Tibial artery (tissue), 4 donors: ENCODE measurements around the gene CACNA1C.
A peak's percentile ranks its signal among the peaks of the same experiment; 100 is the strongest.

Experiments
- DNase-seq, 2 donors: peaks; one replicate each; pipeline ENCODE4 v3.0.0-alpha.2; 2019
- H3K27ac ChIP-seq, 2 donors: fragments of 200-600 bp; sonication (generic) in 1 of 2; 1 replicate in 1 of 2; 2 replicates in 1 of 2; pipeline ENCODE4 v1.5.1; 2018 to 2019; ENCODE audit warnings: mild to moderate bottlenecking in 1 of 2
- H3K27me3 ChIP-seq, 2 donors: fragments of 200-600 bp; sonication (generic) in 1 of 2; one replicate each; pipeline versions ENCODE4 v1.5.1 to v1.6.0; 2016 to 2019
- H3K36me3 ChIP-seq, 3 donors: fragments of 200-600 bp; sonication (generic) in 2 of 3; one replicate each; pipeline ENCODE4 v1.5.1; 2016 to 2019; ENCODE audit warnings: mild to moderate bottlenecking in 2 of 3
- H3K4me1 ChIP-seq, 4 donors: fragments of 200-600 bp; sonication (generic) in 2 of 4; 1 replicate in 3 of 4; 2 replicates in 1 of 4; pipeline ENCODE4 v1.5.1; 2016 to 2019
- H3K4me3 ChIP-seq, 2 donors: fragments of 200-600 bp; sonication (generic) in 1 of 2; 1 replicate in 1 of 2; 2 replicates in 1 of 2; pipeline ENCODE4 v1.5.1; 2018 to 2019; ENCODE audit warnings: mild to moderate bottlenecking in 2 of 2
- H3K9me3 ChIP-seq, 3 donors: fragments of 200-600 bp; sonication (generic) in 1 of 3; one replicate each; pipeline ENCODE4 v1.5.1; 2016 to 2019
- CTCF ChIP-seq, 2 experiments: fragments of 200-600 bp in 1 of 2; fragments of 450-650 bp in 1 of 2; IDR thresholded peaks; one replicate each; pipeline ENCODE4 v1.5.1; 2017 to 2019; ENCODE audit warnings: antibody characterized with exemption in 2 of 2, mild to moderate bottlenecking in 1 of 2, moderate library complexity in 1 of 2
- intact Hi-C: fragments of 100-400 bp; cut with DNase I; formaldehyde crosslinking; loops from one replicate; pipeline ENCODE4 v1.15.0; 2023; ENCODE audit warnings: low total_unique reads

The CACNA1C gene

GRCh38 chr12:2395354-2395977 lies 342.7 kb downstream of the CACNA1C start:
- intact Hi-C loops = no loop called here
- no peaks in the 10 kb centered on the region for H3K27me3 ChIP-seq
- peak; percentile 59 to 67 for TF ChIP-seq CTCF (IDR thresholded peaks at IDR 0.05)
- no peak for DNase-seq
- peak overlapping the region; percentile 29 to 67 for H3K27ac ChIP-seq
- peaks cover 0 to 38% (median 23%) of the 10 kb centered on the region in 4 donors for H3K4me1 ChIP-seq
- H3K9me3 ChIP-seq = no peaks in the 10 kb centered on the region
- H3K4me3 ChIP-seq = no peak overlapping the region
- H3K36me3 ChIP-seq = no peaks in the 10 kb centered on the region

- Histone ChIP-seq H3K36me3 (no peaks in the 10 kb centered on the region), H3K4me3 (no peak overlapping the region), H3K27me3 (no peaks in the 10 kb centered on the region), H3K27ac (peak overlapping the region; percentile 29 to 67), H3K4me1 (peaks cover 0 to 38% (median 23%) of the 10 kb centered on the region in 4 donors), H3K9me3 (no peaks in the 10 kb centered on the region)
- intact Hi-C loops = no loop called here
- TF ChIP-seq CTCF (IDR thresholded peaks at IDR 0.05) = no peak
- DNase-seq = peak; percentile 40 to 83
Observed at GRCh38 chr12:2396448-2396871, 343.7 kb downstream of the CACNA1C start.

- no peak for TF ChIP-seq CTCF (IDR thresholded peaks at IDR 0.05)
- intact Hi-C loops = no loop called here
- Histone ChIP-seq H3K27ac (peak overlapping the region; percentile 29 to 67), H3K36me3 (no peaks in the 10 kb centered on the region), H3K4me1 (peaks cover 0 to 38% (median 23%) of the 10 kb centered on the region in 4 donors), H3K27me3 (no peaks in the 10 kb centered on the region), H3K4me3 (no peak overlapping the region), H3K9me3 (no peaks in the 10 kb centered on the region)
- DNase-seq = no peak
Observed at GRCh38 chr12:2397356-2398045, 344.7 kb downstream of the CACNA1C start.

- no peak for TF ChIP-seq CTCF (IDR thresholded peaks at IDR 0.05)
- intact Hi-C loops = no loop called here
- peak in 1 of 2 donors; percentile 38 for DNase-seq
- H3K27ac ChIP-seq = no peak overlapping the region
- H3K27me3 ChIP-seq = no peaks in the 10 kb centered on the region
- H3K4me3 ChIP-seq = no peak overlapping the region
- peaks cover 0 to 21% (median 15%) of the 10 kb centered on the region in 4 donors for H3K4me1 ChIP-seq
- no peaks in the 10 kb centered on the region for H3K9me3 ChIP-seq
- no peaks in the 10 kb centered on the region for H3K36me3 ChIP-seq
Observed at GRCh38 chr12:2401040-2401439, 348.3 kb downstream of the CACNA1C start.

- H3K27me3 ChIP-seq = no peaks in the 10 kb centered on the region
- TF ChIP-seq CTCF (IDR thresholded peaks at IDR 0.05) = no peak
- H3K27ac ChIP-seq = no peak overlapping the region
- H3K4me3 ChIP-seq = no peak overlapping the region
- peak in 1 of 2 donors; percentile 51 for DNase-seq
- intact Hi-C loops = no loop called here
- H3K9me3 ChIP-seq = no peaks in the 10 kb centered on the region
- H3K36me3 ChIP-seq = no peaks in the 10 kb centered on the region
- H3K4me1 ChIP-seq = peaks cover 0 to 10% (median 5%) of the 10 kb centered on the region in 4 donors
Observed at GRCh38 chr12:2402073-2402579, 349.3 kb downstream of the CACNA1C start.
